ENCODE data around the gene FAT1. TPM values are rescaled to one million over a fixed set of nuclear protein-coding genes. Genes with fewer than 3 reads are reported as not detected.

FAT1 gene
- total and polyA plus RNA-seq, 2 donors, result 40.8 to 215 TPM

DNA sequence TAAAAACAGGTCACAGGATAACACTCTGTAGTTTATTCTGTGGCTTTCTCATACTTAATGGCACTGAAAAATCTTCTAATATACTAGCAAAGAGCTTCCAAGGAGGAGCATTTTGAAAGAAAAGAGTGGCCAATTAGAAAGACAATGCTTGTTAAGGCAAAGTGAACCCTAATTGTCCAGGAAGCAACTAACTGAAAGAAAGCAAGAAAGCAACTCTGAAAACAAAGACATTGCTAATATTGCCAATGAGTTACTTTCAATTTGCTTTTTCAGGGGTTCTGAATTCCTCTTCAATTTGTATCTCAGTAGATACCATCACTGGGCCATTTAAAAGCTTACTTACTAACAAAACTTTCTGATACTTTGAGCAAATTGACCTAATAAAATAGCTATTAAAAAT lies 89.8 kb downstream of the FAT1 start:
- Histone ChIP-seq H3K36me3 (ENCODE audit: insufficient read depth) (no peaks in the 10 kb centered on the region), H3K4me3 (ENCODE audit: low read depth, low read length) (no peak overlapping the region), H3K27ac (ENCODE audit: low read depth) (no peak overlapping the region), H3K4me1 (ENCODE audit: insufficient read depth) (no peaks in the 10 kb centered on the region)
- DNase-seq (ENCODE audit: extremely low spot score), result no peak

DNA sequence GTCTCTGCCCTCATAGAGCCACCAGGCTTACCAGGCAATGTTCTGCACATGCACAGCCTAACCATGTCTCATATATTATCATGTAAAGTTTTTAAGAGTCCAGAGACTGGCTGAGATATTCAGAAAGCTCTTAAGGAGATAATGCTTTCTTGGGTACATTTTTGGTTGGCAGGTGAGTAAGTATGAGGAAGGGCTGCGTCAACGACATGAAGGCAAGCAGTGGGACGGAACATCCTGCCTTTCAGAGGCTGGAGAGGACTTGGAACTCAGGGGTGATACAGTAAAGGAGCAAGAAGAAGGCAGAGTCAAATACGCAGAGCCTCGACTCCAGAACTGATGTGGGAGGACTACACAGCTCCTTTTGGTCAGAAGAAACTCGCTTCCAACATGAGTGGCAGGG lies 93.5 kb downstream of the FAT1 start:
- Histone ChIP-seq H3K4me3 (ENCODE audit: low read depth, low read length) (no peak overlapping the region), H3K4me1 (ENCODE audit: insufficient read depth) (no peaks in the 10 kb centered on the region), H3K27ac (ENCODE audit: low read depth) (no peak overlapping the region), H3K36me3 (ENCODE audit: insufficient read depth) (no peaks in the 10 kb centered on the region)
- 95% methylated on average over 6 of the region's 6 CpGs for WGBS
- no peak for DNase-seq (ENCODE audit: extremely low spot score)

DNA sequence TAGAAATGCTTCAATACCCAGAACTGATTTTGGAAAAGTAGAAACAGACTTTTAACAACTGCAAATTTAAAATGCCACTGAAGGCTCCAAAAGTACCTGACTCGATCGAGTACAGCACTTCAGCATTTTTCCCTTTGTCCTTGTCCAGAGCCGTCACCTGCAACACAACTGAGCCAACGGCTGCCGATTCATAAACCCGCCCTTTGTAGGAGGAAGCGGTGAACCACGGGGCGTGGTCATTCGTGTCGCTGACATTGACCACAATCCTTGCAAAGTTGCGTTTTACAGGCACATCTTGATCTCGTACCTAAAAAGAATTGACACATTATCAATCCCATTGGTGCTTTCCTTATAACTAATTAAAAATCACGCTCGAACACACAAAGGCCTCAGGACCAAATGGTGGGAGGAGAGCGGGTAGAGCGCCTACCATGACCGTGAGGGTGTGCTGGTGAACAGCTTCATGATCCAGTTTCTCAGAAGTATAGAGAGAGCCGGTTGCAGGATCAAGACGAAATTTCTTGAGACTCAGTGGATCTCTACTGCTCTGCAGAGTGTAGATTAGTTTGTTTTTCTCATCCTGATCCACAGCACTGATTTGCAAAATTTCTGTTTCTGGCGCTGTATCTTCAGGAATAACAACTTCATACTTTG lies 95.5 kb downstream of the FAT1 start:
- Histone ChIP-seq H3K4me1 (ENCODE audit: insufficient read depth) (no peaks in the 10 kb centered on the region), H3K27ac (ENCODE audit: low read depth) (no peak overlapping the region), H3K36me3 (ENCODE audit: insufficient read depth) (no peaks in the 10 kb centered on the region), H3K4me3 (ENCODE audit: low read depth, low read length) (no peak overlapping the region)
- WGBS, result 91% methylated on average over 21 of the region's 21 CpGs
- DNase-seq (ENCODE audit: extremely low spot score), result no peak

- Histone ChIP-seq H3K4me1 (ENCODE audit: insufficient read depth) (no peaks in the 10 kb centered on the region), H3K4me3 (ENCODE audit: low read depth, low read length) (no peak overlapping the region), H3K27ac (ENCODE audit: low read depth) (no peak overlapping the region), H3K36me3 (ENCODE audit: insufficient read depth) (no peaks in the 10 kb centered on the region)
- no peak for DNase-seq (ENCODE audit: extremely low spot score)
- WGBS, result 81% methylated on average over 10 of the region's 10 CpGs
These were observed 96.3 kb downstream of the FAT1 start for GRCh38 chr4:186627226-186627865.

DNA sequence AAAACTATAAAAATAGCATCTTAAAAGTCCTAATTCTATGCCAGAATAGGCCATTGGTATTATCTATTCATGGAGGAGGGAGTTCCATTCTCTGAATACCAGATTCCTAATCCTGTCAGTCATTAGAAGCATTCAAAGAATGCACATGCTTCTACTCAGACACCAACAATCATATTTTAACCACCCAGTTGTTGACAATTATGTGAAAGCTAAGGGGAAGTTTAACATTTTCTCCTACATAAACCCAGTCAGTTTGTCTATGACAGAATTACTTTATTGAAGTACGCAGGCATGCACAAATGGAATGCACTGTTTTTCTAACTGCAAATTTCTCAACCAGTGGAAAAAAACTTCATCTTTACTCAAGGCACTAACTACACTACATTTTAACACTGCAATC lies 98.7 kb downstream of the FAT1 start:
- 40% methylated on average over 1 of the region's 1 CpG for WGBS
- Histone ChIP-seq H3K27ac (ENCODE audit: low read depth) (no peak overlapping the region), H3K36me3 (ENCODE audit: insufficient read depth) (no peaks in the 10 kb centered on the region), H3K4me3 (ENCODE audit: low read depth, low read length) (no peak overlapping the region), H3K4me1 (ENCODE audit: insufficient read depth) (no peaks in the 10 kb centered on the region)
- no peak for DNase-seq (ENCODE audit: extremely low spot score)

DNA sequence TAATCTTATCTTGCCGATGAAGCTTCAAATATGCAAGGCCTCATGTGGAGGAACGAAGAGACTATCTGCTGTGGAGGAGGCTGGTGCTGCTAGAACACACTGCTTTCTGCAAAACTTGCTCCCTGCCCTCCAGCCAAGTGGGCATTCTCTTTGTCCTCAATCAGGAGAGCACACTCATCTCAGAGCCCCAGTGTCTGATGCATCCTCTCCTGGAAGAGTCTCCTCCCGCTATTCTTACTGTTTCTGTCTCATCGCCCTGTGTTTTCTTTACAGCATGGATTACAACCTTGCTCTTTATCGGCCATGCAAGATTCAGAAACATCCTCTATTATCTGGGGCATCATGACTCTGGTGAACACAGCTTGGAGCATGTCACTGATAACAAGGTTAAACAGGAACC lies 100.1 kb downstream of the FAT1 start:
- WGBS, result 77% methylated on average over 5 of the region's 5 CpGs
- no peak for DNase-seq (ENCODE audit: extremely low spot score)
- no peak overlapping the region for H3K4me3 ChIP-seq (ENCODE audit: low read depth, low read length)
- H3K4me1 ChIP-seq (ENCODE audit: insufficient read depth), result no peaks in the 10 kb centered on the region
- H3K36me3 ChIP-seq (ENCODE audit: insufficient read depth), result no peaks in the 10 kb centered on the region
- H3K27ac ChIP-seq (ENCODE audit: low read depth), result no peak overlapping the region

- Histone ChIP-seq H3K27ac (ENCODE audit: low read depth) (no peak overlapping the region), H3K4me1 (ENCODE audit: insufficient read depth) (no peaks in the 10 kb centered on the region), H3K36me3 (ENCODE audit: insufficient read depth) (no peaks in the 10 kb centered on the region), H3K4me3 (ENCODE audit: low read depth, low read length) (no peak overlapping the region)
- DNase-seq (ENCODE audit: extremely low spot score), result no peak
- 78% methylated on average over 9 of the region's 9 CpGs for WGBS
These were observed 100.7 kb downstream of the FAT1 start for GRCh38 chr4:186622788-186623464.

- H3K4me1 ChIP-seq (ENCODE audit: insufficient read depth), result no peaks in the 10 kb centered on the region
- 89% methylated on average over 9 of the region's 9 CpGs for WGBS
These were observed 101.6 kb downstream of the FAT1 start for GRCh38 chr4:186621959-186622553.

GRCh38 chr4:186619088-186619487 lies 104.6 kb downstream of the FAT1 start:
- Histone ChIP-seq H3K27ac (ENCODE audit: low read depth) (no peak overlapping the region), H3K4me1 (ENCODE audit: insufficient read depth) (no peaks in the 10 kb centered on the region), H3K4me3 (ENCODE audit: low read depth, low read length) (no peak overlapping the region), H3K36me3 (ENCODE audit: insufficient read depth) (peaks cover 2% of the 10 kb centered on the region)
- DNase-seq (ENCODE audit: extremely low spot score), result no peak
- 91% methylated on average over 10 of the region's 10 CpGs for WGBS

More at GRCh38 chr4:186621959-186622553, 101.6 kb downstream of the FAT1 start:
- Histone ChIP-seq H3K36me3 (ENCODE audit: insufficient read depth) (no peaks in the 10 kb centered on the region), H3K27ac (ENCODE audit: low read depth) (no peak overlapping the region), H3K4me3 (ENCODE audit: low read depth, low read length) (no peak overlapping the region)
- DNase-seq (ENCODE audit: extremely low spot score), result no peak

- no peak for DNase-seq (ENCODE audit: extremely low spot score)
- WGBS, result 88% methylated on average over 3 of the region's 3 CpGs
- Histone ChIP-seq H3K4me1 (ENCODE audit: insufficient read depth) (no peaks in the 10 kb centered on the region), H3K4me3 (ENCODE audit: low read depth, low read length) (no peak overlapping the region), H3K36me3 (ENCODE audit: insufficient read depth) (peaks cover 2% of the 10 kb centered on the region), H3K27ac (ENCODE audit: low read depth) (no peak overlapping the region)
These were observed 105.7 kb downstream of the FAT1 start for GRCh38 chr4:186617921-186618320.

- H3K4me3 ChIP-seq (ENCODE audit: low read depth, low read length), result no peak overlapping the region
- DNase-seq (ENCODE audit: extremely low spot score), result no peak
- H3K4me1 ChIP-seq (ENCODE audit: insufficient read depth), result no peaks in the 10 kb centered on the region
- peaks cover 9% of the 10 kb centered on the region for H3K36me3 ChIP-seq (ENCODE audit: insufficient read depth)
- no peak overlapping the region for H3K27ac ChIP-seq (ENCODE audit: low read depth)
- WGBS, result 98% methylated on average over 1 of the region's 1 CpG
These were observed 116.2 kb downstream of the FAT1 start for GRCh38 chr4:186607490-186607889.

- peaks cover 8% of the 10 kb centered on the region for H3K36me3 ChIP-seq (ENCODE audit: insufficient read depth)
- DNase-seq (ENCODE audit: extremely low spot score), result no peak
- H3K4me1 ChIP-seq (ENCODE audit: insufficient read depth), result no peaks in the 10 kb centered on the region
- no peak overlapping the region for H3K4me3 ChIP-seq (ENCODE audit: low read depth, low read length)
- no peak overlapping the region for H3K27ac ChIP-seq (ENCODE audit: low read depth)
- 59% methylated on average over 6 of the region's 6 CpGs for WGBS
These were observed 117.1 kb downstream of the FAT1 start for GRCh38 chr4:186606591-186606992.

- 91% methylated on average over 3 of the region's 3 CpGs for WGBS
- no peaks in the 10 kb centered on the region for H3K4me1 ChIP-seq (ENCODE audit: insufficient read depth)
- H3K4me3 ChIP-seq (ENCODE audit: low read depth, low read length), result no peak overlapping the region
- H3K36me3 ChIP-seq (ENCODE audit: insufficient read depth), result peaks cover 8% of the 10 kb centered on the region
- DNase-seq (ENCODE audit: extremely low spot score), result no peak
- H3K27ac ChIP-seq (ENCODE audit: low read depth), result no peak overlapping the region
These were observed 118.3 kb downstream of the FAT1 start for GRCh38 chr4:186605261-186605865.

Measured in urinary bladder (tissue), 4 donors.